T47D (cell line): ENCODE measurements around the gene CARMIL3.
A peak's percentile ranks its signal among the peaks of the same experiment; 100 is the strongest.
"Not testable (repeated sequence)": the region's sequence is repeated elsewhere in the genome, so short reads cannot be mapped to it uniquely, and the experiment has no call there.

ENCODE experiments used
- DNase-seq, 2 experiments: peaks; one replicate each; pipeline versions ENCODE4 v3.0.0 to v3.0.0-alpha.2; 2011 to 2012; ENCODE audit warnings: low read depth in 1 of 2, low spot score in 1 of 2
- JUND ChIP-seq: IDR thresholded peaks from 2 replicates; pipeline ENCODE4 v1.6.1; 2012; ENCODE audit warnings: low read depth
- in situ Hi-C: cut with HindIII; loops from 2 replicates; pipeline ENCODE4 v1.10.0; 2016; ENCODE audit warnings: low sequenced_read_pairs, low pct_unique_long_range_greater_than_20kb

CARMIL3 gene

GRCh38 chr14:24032727-24033418 lies 18.9 kb upstream of the CARMIL3 start:
- DNase-seq: no peak

GRCh38 chr14:24035769-24036168 lies 16.0 kb upstream of the CARMIL3 start:
- in situ Hi-C loops: not testable (repeated sequence)
- peak in 1 of 2 experiments; percentile 31 for DNase-seq

More at GRCh38 chr14:24032727-24033418, 18.9 kb upstream of the CARMIL3 start:
- in situ Hi-C loops: no loop called here
- no peak for TF ChIP-seq JUND

GRCh38 chr14:24036169-24036962 lies 15.4 kb upstream of the CARMIL3 start:
- in situ Hi-C loops: no loop called here
- DNase-seq: peak; percentile 55 to 83
- TF ChIP-seq JUND: no peak

- in situ Hi-C loops, DNase-seq: not testable (repeated sequence)
These were observed 14.7 kb upstream of the CARMIL3 start for GRCh38 chr14:24036963-24037657.

GRCh38 chr14:24037658-24038037 lies 14.2 kb upstream of the CARMIL3 start:
- TF ChIP-seq JUND: no peak
- no peak for DNase-seq
- in situ Hi-C loops: no loop called here

- in situ Hi-C loops: no loop called here
- TF ChIP-seq JUND: no peak
- DNase-seq: no peak
These were observed 13.1 kb upstream of the CARMIL3 start for GRCh38 chr14:24038686-24039085.

GRCh38 chr14:24040692-24041091 lies 11.1 kb upstream of the CARMIL3 start:
- DNase-seq: no peak
- TF ChIP-seq JUND: no peak
- in situ Hi-C loops: no loop called here

- no peak for TF ChIP-seq JUND
- in situ Hi-C loops: no loop called here
- no peak for DNase-seq
These were observed 9.1 kb upstream of the CARMIL3 start for GRCh38 chr14:24042746-24043145.

GRCh38 chr14:24049002-24049401 lies 2.8 kb upstream of the CARMIL3 start:
- DNase-seq, in situ Hi-C loops: not testable (repeated sequence)

GRCh38 chr14:24050753-24051152 lies 1.1 kb upstream of the CARMIL3 start:
- in situ Hi-C loops, DNase-seq: not testable (repeated sequence)

- in situ Hi-C loops: no loop called here
- TF ChIP-seq JUND: no peak
- DNase-seq: no peak
These were observed 527 bp upstream of the CARMIL3 start for GRCh38 chr14:24051176-24051788.

GRCh38 chr14:24052656-24053547 lies 1.1 kb downstream of the CARMIL3 start:
- in situ Hi-C loops: no loop called here
- no peak for DNase-seq
- no peak for TF ChIP-seq JUND
